Measurements from ENCODE around the gene CNN2. TPM values are rescaled to one million over a fixed set of nuclear protein-coding genes. Genes with fewer than 3 reads are reported as not detected.

Gene CNN2
- total RNA-seq, 1 experiment from 2014 or later = 97.9 TPM

DNA sequence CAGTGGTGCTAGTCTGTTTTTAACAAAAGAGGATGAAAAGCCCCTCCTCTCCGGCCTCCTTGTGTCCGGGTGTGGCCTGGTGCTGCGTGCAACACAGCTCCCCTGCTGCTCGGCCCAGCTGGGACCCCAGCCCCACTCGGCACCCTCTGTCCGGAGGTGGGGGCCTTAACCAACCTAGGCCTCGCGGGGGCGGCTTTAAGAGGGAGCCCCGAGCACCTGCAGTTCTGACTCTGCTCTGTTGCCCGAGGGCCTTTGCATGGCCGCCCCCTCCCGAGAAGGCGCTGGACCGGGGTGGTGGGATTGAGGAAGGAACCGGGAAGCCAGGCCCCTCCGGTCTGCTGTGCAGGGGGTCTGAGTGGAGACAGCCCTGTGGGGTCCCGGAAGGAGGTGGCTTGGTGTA is 31.9 kb upstream of the CNN2 start:
- Histone ChIP-seq H3K79me2 (ENCODE audit: low read length) (no peaks in the 10 kb centered on the region), H2AFZ (ENCODE audit: low read length) (no peak overlapping the region), H3K4me2 (ENCODE audit: low read length) (no peak overlapping the region), H4K20me1 (ENCODE audit: low read length) (no peaks in the 10 kb centered on the region), H3F3A (ENCODE audit: low read length, unreplicated experiment) (no peaks in the 10 kb centered on the region), H3K9me2 (replicated peaks; ENCODE audit: low read length) (no peaks in the 10 kb centered on the region), H3K36me3 (ENCODE audit: low read depth, low read length) (no peaks in the 10 kb centered on the region; the same call in 1 of the 2 replicates), H3K4me3 (ENCODE audit: low read length) (no peak overlapping the region), H3K27ac (ENCODE audit: low read length) (no peak overlapping the region), H3K9me3 (ENCODE audit: low read length) (no peaks in the 10 kb centered on the region), H3K4me1 (ENCODE audit: insufficient read depth, low read length) (peaks cover 8% of the 10 kb centered on the region), H3K27me3 (ENCODE audit: low read length) (no peaks in the 10 kb centered on the region; the same call in 1 of the 2 replicates), H3K9ac (ENCODE audit: low read length) (no peak overlapping the region)
- ATAC-seq (no peak), DNase-seq (no peak)
- ChIA-PET POLR2A (ENCODE audit: unreplicated experiment) (no interaction called here), CTCF (no interaction called here)
- intact Hi-C loops (cut with micrococcal nuclease) = no loop called here
- no peak for TF ChIP-seq EZH2 (IDR thresholded peaks at IDR 0.05; ENCODE audit: low read length, unreplicated experiment)
- TF ChIP-seq EZH2phosphoT487 (IDR thresholded peaks at IDR 0.05; ENCODE audit: borderline replicate concordance, low read length) = no peak
- TF ChIP-seq, protein P1, sequence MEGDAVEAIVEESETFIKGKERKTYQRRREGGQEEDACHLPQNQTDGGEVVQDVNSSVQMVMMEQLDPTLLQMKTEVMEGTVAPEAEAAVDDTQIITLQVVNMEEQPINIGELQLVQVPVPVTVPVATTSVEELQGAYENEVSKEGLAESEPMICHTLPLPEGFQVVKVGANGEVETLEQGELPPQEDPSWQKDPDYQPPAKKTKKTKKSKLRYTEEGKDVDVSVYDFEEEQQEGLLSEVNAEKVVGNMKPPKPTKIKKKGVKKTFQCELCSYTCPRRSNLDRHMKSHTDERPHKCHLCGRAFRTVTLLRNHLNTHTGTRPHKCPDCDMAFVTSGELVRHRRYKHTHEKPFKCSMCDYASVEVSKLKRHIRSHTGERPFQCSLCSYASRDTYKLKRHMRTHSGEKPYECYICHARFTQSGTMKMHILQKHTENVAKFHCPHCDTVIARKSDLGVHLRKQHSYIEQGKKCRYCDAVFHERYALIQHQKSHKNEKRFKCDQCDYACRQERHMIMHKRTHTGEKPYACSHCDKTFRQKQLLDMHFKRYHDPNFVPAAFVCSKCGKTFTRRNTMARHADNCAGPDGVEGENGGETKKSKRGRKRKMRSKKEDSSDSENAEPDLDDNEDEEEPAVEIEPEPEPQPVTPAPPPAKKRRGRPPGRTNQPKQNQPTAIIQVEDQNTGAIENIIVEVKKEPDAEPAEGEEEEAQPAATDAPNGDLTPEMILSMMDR (conservative IDR thresholded peaks at IDR 0.05; ENCODE audit: low read depth, low read length) = no peak
- no TSS peak for BruUV-seq (replicated peaks)

DNA sequence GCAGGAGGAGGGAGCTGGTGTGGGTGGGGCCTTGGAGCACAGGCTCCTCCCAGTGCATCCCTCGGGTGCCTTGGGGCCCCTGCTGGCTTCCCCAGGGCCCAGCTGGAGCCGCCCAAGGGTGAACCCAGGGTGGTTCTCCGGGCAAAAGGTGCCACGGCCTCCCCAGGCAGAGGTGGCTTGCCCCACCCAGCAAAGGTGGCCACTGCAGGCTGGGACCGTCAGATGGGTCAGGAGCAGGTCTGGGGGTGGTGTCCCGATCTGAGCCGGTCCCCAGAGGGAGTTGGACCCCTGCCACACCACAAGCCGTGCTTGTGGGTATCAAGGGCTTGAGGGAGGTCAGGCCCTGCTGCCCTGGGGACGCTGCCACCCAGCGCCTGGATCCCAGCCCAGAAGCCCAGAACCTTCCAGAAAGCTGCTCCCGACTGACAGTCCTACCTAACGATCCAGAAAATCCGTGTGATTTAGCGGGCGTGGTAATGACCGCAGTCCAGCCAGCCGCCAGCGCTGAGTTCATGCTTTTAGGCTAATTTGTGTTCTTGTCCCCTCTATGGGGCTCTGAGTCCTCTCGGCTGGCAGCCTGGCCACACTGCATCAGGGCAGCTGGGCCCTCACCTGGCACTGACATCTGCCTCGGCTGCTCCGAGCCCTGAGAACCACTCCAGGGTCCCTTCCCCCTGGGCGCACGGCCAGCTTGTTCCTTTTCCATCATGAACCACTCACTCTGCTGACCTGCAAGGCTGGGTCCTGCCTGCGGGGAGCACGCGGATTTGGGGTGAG is 31.2 kb upstream of the CNN2 start:
- no peaks in the 10 kb centered on the region; the same call in 1 of the 2 replicates for H3K27me3 ChIP-seq (ENCODE audit: low read length)
- ATAC-seq (no peak), DNase-seq (no peak)
- intact Hi-C loops (cut with micrococcal nuclease) = no loop called here
- no peaks in the 10 kb centered on the region for H3F3A ChIP-seq (ENCODE audit: low read length, unreplicated experiment)
- ChIA-PET POLR2A (ENCODE audit: unreplicated experiment) (no interaction called here), CTCF (no interaction called here)
- H3K4me2 ChIP-seq (ENCODE audit: low read length) = no peak overlapping the region
- H4K20me1 ChIP-seq (ENCODE audit: low read length) = no peaks in the 10 kb centered on the region
- no peaks in the 10 kb centered on the region; the same call in 1 of the 2 replicates for H3K36me3 ChIP-seq (ENCODE audit: low read depth, low read length)
- H3K4me1 ChIP-seq (ENCODE audit: insufficient read depth, low read length) = peaks cover 8% of the 10 kb centered on the region
- no peak overlapping the region for H3K27ac ChIP-seq (ENCODE audit: low read length)
- no TSS peak for BruUV-seq (replicated peaks)
- no peak overlapping the region for H3K4me3 ChIP-seq (ENCODE audit: low read length)
- no peaks in the 10 kb centered on the region for H3K9me2 ChIP-seq (replicated peaks; ENCODE audit: low read length)
- H3K9ac ChIP-seq (ENCODE audit: low read length) = no peak overlapping the region
- H3K9me3 ChIP-seq (ENCODE audit: low read length) = no peaks in the 10 kb centered on the region
- TF ChIP-seq EZH2 (IDR thresholded peaks at IDR 0.05; ENCODE audit: low read length, unreplicated experiment) (no peak), EZH2phosphoT487 (IDR thresholded peaks at IDR 0.05; ENCODE audit: borderline replicate concordance, low read length) (no peak)
- TF ChIP-seq, protein P1 (conservative IDR thresholded peaks at IDR 0.05; ENCODE audit: low read depth, low read length) = no peak
- no peak overlapping the region for H2AFZ ChIP-seq (ENCODE audit: low read length)
- H3K79me2 ChIP-seq (ENCODE audit: low read length) = no peaks in the 10 kb centered on the region
